Stimulated activated CD8-positive, alpha-beta memory T cell treated with anti-CD3 and anti-CD28 coated beads, Interleukin-7, amount 100 ng/mL, for 4 hours (primary cell): ENCODE data around the gene OMD.

ENCODE experiments used
- DNase-seq, 2 donors: peaks; one replicate each; pipeline ENCODE4 v3.0.0-alpha.2; 2020; ENCODE audit warnings: low read depth in 2 of 2

The OMD gene, protein sequence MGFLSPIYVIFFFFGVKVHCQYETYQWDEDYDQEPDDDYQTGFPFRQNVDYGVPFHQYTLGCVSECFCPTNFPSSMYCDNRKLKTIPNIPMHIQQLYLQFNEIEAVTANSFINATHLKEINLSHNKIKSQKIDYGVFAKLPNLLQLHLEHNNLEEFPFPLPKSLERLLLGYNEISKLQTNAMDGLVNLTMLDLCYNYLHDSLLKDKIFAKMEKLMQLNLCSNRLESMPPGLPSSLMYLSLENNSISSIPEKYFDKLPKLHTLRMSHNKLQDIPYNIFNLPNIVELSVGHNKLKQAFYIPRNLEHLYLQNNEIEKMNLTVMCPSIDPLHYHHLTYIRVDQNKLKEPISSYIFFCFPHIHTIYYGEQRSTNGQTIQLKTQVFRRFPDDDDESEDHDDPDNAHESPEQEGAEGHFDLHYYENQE

DNA sequence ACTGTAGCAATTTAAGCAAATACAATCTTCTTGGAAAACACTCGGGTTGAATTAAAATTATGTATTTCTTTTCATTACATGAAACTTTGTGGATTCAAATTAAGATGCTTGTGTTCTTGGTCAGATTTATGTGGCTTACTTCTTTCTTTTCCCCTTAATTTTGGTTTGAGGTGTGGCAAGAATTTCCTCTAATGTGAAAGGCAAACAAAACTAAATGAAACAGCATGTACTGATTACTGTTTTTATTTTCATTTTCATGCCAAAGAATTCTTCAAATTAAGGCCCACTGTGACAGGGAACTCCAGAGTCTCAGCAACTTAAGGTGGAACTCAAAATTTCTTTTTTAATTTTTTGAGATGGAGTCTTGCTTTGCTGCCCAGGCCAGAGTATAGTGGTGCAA is at the start of gene OMD:
TSS of gene OMD (minus strand) at position 132 of the 400 bp plus-strand sequence. CDS start 6,913 bp downstream, outside the sequence.
- no peak for DNase-seq

DNA sequence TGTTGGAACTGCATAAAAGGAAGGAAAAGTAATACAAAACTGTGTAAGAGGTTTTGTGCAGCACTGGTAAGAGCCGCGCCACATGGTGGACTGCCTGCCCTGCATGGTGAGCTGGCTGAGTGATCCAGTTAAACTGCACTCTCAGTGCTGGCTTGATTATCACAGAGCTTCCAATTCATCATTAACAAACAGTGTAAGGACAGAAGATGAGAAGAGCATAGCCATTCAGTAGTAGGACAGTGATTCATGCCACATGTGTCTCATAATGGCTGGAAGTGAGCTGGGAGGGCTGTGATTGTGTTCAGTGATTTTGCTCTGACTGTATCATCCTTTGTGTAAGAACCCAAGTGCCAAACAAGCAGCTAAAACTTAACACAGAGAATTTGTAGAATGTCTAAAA is 43.9 kb upstream of the OMD start:
- no peak for DNase-seq

GRCh38 chr9:92467511-92467910 is 43.2 kb upstream of the OMD start:
- DNase-seq: no peak

- no peak for DNase-seq
Measured at GRCh38 chr9:92467041-92467440, 42.8 kb upstream of the OMD start.

DNA sequence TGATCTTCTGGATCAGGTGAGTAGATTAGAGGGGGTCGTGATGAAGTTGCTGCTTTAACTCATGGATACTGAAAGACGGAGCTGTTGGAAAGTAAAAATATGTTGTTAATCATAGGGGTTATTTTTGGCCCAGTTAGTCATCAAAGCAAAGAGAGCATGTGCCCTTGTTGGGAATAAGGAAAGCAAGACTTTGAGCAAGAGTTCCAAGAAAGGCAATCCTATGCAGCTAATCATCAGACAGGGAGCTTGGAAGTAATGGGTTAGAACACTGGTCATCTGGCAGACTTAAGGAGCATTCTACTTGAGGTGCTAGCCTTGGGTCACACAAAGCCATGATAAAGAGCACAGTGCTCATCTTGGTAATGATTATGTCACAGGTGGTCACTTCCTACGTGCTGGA is 39.7 kb upstream of the OMD start:
- DNase-seq: no peak

GRCh38 chr9:92463387-92463786 is 39.1 kb upstream of the OMD start:
- no peak for DNase-seq

GRCh38 chr9:92457576-92457975 is 33.3 kb upstream of the OMD start:
- DNase-seq: no peak

DNA sequence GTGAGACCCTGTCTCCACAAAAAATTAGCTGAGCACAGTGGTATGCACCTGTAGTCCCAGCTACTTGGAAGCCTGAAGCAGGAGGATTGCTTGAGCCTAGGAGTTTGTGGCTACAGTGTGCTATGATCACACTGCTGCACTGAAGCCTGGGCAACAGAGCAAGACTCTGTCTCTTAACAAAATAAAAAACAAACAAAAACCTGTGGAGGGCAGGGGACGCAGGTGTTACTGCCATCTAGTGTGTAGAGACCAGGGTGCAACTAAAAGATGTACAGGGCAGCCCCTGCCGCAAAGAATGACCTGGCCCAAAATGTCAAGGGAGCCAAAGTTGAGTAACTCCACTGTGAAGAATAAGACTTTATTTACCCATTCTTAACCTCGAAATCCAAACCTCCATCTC is 30.9 kb upstream of the OMD start:
- DNase-seq: no peak

- DNase-seq: no peak
Measured at GRCh38 chr9:92446536-92446935, 22.3 kb upstream of the OMD start.

- no peak for DNase-seq
Measured at GRCh38 chr9:92444841-92445240, 20.6 kb upstream of the OMD start.

DNA sequence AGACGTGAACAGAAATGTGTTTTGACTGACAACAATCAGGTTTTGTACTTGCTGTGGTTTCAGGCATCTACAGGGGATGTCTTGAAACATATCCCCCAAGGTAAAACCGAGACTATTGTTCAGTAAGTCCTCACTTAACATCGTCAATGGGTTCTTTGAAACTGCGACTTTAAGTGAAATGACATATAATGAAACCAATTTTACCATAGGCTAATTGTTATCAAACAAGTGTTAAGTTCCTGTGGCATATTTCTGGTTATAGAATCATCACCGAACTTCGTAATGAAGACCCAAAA is 16.4 kb upstream of the OMD start:
- no peak for DNase-seq

- DNase-seq: no peak
Measured at GRCh38 chr9:92439921-92440750, 15.9 kb upstream of the OMD start.

DNA sequence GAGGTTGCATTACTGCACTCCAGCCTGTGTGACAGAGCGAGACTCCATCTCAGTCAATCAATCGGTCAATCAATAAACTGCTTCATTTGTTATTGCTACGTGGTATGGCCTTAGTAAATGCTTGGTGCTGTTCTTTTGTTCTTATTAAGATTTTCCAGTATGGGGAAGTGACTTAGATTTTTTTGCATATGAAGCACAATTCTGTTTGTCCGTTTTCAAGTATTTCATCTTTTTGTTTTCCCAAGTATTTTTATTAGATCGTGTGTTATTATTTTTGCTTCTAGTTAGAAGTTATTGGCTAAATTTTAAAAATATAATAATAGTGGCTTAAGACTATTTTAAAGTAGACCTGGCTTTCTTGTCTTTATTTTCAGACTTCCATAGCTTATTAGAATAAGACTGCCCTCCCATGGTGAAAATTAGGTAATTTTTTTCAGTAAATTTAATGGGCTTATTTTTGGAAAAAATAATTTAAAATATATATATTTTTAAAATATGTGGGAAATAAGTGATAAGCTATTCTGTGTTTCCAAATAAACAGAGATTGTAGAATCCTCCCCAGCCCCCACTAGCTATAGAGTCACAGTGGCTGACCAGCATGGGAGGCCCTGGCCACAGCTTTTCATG is 14.7 kb upstream of the OMD start:
- DNase-seq: no peak

- DNase-seq: no peak
Measured at GRCh38 chr9:92435263-92435662, 11.0 kb upstream of the OMD start.

- DNase-seq: no peak
Measured at GRCh38 chr9:92432972-92433548, 8.8 kb upstream of the OMD start.

- DNase-seq: no peak
Measured at GRCh38 chr9:92432350-92432749, 8.1 kb upstream of the OMD start.

- DNase-seq: no peak
Measured at GRCh38 chr9:92429836-92430235, 5.6 kb upstream of the OMD start.

GRCh38 chr9:92426501-92427145 is 2.4 kb upstream of the OMD start:
- no peak for DNase-seq

GRCh38 chr9:92425474-92425873 is 1.2 kb upstream of the OMD start:
- DNase-seq: no peak

DNA sequence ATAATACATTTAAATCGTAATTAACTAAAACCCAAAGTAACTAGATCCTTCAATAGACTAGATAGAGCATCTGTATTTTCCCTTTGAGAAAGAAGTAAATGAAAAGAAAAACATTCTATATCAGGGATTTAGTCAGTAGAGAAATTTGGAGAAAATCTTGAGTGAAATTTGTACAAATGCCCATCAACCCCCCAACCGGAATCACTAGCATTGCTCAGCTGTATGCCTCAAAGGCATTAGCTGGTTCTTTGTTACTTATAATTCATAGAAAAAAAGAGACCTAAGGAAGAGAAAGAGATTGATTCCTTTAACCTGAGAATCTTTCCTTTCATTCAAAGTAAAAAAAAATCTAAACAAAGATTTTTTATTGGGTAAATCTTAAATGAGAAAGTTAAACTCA is 659 bp downstream of the OMD start:
- no peak for DNase-seq

DNA sequence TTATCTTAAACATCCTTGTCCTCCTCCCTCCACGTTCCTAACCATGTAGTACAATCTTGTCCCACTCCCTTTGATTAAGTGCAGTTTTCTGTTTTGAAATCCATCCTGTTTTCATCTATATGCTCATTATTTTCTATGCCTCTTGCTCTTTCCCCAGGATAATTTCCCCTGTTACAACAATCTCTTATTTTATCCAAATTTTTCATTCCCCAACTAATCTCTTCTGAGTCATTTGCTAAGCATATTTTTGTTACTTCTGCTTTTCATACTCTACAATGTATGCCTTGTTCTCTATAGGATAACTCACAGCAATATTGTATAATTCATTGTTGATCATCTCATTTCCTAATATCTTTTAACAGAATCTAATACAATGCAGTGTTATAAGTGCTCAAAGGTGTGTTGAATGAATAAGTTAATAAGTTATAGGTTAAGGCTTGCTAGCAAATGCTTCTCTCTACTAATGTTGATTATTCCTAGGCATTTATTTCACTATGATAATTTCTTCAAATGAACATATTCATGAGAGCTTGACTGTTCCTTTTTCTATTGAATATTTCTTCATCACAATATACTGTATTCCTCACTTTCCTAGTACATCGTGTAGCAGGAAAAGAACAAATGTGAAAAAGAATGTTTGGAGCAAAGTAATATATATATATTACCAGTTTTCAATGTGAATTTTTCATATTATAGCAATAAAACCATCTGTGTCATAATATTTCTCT is 1.5 kb downstream of the OMD start:
- no peak for DNase-seq
